Neuron (in vitro differentiated cells): ENCODE data around the gene WDPCP.
"Not testable (repeated sequence)": the region's sequence is repeated elsewhere in the genome, so short reads cannot be mapped to it uniquely, and the experiment has no call there.

Source experiments
- H2AFZ ChIP-seq: one replicate; pipeline ENCODE4 v1.6.1; 2013; ENCODE audit warnings: low read depth, mild to moderate bottlenecking, inconsistent platforms, low read length, moderate library complexity
- H3K27me3 ChIP-seq: one replicate; pipeline ENCODE4 v1.6.1; 2013; ENCODE audit warnings: low read length; ENCODE audit not compliant: insufficient read depth
- H3K36me3 ChIP-seq: one replicate; pipeline ENCODE4 v1.6.1; 2013; ENCODE audit warnings: low read length; ENCODE audit not compliant: insufficient read depth
- H3K4me1 ChIP-seq: one replicate; pipeline ENCODE4 v1.6.1; 2013; ENCODE audit warnings: low read length; ENCODE audit not compliant: insufficient read depth
- H3K4me3 ChIP-seq: 2 replicates; pipeline ENCODE4 v1.5.1; 2013; ENCODE audit warnings: mild to moderate bottlenecking, low read length, moderate library complexity
- H3K9me3 ChIP-seq: one replicate; pipeline ENCODE4 v1.6.1; 2013; ENCODE audit warnings: low read length

The WDPCP gene

DNA sequence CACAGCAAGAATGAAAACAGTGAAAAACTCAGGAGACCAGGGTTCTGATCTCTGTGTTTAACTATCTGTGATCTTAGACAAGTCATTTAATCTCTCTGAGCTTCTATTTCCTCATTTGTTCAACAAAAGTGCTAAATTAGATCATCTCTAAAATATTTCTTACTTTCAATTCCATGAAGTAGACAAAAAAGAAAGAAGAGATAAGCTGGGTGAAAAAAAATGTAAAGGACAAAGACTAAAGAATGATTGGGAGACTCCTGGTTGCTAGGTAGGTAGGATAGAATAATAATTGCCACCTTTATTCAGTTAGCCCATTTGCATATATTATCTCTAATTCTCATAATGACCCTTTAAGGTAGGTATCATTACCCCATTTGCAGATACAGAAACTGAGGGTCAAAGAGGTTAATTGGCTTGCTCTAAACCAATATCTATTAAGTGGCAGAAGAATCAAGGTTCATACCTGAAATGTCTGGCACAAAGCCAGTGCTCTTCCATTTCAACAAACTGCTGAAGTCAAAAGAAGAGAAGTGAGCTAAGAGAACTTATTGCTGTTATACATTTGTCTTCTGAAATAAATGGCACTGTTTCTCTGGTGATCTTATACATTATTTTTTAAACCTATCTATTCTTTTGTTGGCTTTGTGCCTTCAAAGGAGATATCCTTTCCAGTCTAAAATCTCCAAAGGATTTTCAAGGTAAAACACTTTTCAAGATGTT lies 395.9 kb downstream of the WDPCP start:
- Histone ChIP-seq H3K4me1 (no peaks in the 10 kb centered on the region), H3K36me3 (no peaks in the 10 kb centered on the region), H2AFZ (no peak overlapping the region), H3K27me3 (no peaks in the 10 kb centered on the region), H3K4me3 (no peak overlapping the region), H3K9me3 (peaks cover 1% of the 10 kb centered on the region)

GRCh38 chr2:63189026-63189425 lies 399.3 kb downstream of the WDPCP start:
- peaks cover 4% of the 10 kb centered on the region for H3K9me3 ChIP-seq
- no peaks in the 10 kb centered on the region for H3K36me3 ChIP-seq
- no peaks in the 10 kb centered on the region for H3K4me1 ChIP-seq
- H3K4me3 ChIP-seq, result no peak overlapping the region
- no peaks in the 10 kb centered on the region for H3K27me3 ChIP-seq
- H2AFZ ChIP-seq, result no peak overlapping the region

DNA sequence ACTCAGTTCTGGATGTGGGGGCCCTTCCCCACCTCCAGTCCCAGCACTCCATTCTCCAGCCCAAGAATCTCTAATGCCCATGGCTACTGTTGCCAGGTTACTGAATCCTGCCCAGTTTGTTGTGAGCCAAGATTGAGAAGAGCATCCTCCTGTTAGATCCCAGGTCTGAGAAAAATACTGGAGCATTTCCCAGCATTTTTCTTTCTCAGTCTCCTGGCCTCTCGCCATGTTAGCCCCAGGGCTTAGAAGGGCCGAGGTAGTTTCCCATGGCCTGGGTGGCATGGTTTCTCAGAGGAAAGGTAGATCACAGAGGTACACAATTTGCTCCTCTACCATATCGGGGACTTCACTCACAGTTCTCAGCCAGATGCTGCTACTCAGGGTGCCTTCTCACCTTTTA lies 401.9 kb downstream of the WDPCP start:
- Histone ChIP-seq H3K27me3 (no peaks in the 10 kb centered on the region), H2AFZ (no peak overlapping the region), H3K36me3 (no peaks in the 10 kb centered on the region), H3K4me3 (no peak overlapping the region), H3K4me1 (no peaks in the 10 kb centered on the region), H3K9me3 (peaks cover 4% of the 10 kb centered on the region)

DNA sequence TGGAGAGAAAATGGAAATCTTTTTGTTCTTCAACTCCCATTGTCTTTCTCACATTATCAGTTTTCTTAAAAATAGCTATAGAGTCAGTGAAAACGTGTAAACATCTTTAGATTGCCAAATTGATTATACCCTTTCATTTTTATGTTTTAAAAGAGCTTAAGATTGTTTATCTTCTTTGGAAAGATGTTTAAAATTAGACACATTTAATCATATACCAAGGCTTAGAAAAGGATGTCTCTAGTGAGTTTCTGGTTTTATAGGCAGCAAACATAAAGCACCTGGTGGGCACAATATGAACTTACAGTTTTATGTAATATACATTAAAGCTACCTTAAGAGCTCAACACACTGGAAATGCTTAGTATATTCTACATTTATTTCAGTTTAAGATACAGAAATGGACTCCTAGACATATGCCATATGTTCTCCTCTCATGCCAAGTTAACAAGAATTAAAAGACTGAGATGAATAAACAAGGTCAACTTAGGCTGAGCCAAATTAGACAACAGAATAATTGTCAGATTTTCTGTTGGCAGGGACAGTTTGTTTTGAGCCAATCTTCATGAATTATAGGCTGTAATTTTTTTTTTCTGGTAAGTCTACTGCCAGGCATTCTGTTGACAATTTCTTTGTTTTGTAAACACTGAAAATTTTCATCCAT lies 425.0 kb downstream of the WDPCP start:
- no peaks in the 10 kb centered on the region for H3K4me1 ChIP-seq
- no peaks in the 10 kb centered on the region for H3K27me3 ChIP-seq
- H3K36me3 ChIP-seq, result no peaks in the 10 kb centered on the region
- H2AFZ ChIP-seq, result no peak overlapping the region
- no peak overlapping the region for H3K4me3 ChIP-seq
- H3K9me3 ChIP-seq, result peaks cover 2% of the 10 kb centered on the region

DNA sequence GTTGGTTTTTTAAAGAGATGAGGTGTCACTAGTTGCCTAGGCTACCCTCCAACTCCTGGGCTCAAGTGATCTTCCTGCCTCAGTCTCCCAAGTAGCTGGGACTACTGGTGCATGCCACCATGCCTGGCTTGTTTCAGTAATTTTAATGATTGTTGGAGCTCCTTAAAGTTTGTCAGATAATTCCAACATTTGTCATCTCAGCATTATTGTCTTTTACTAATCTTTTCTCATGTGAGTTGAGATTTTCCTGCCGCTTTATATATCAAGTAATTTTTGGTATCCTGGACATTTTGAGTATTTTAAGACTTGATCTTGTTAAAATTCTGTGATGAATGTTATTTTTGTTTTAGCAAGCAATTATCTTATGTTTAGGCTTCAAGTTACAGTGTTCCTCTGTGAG lies 429.0 kb downstream of the WDPCP start:
- H3K4me3 ChIP-seq, result no peak overlapping the region
- no peaks in the 10 kb centered on the region for H3K4me1 ChIP-seq
- H3K27me3 ChIP-seq, result no peaks in the 10 kb centered on the region
- no peak overlapping the region for H2AFZ ChIP-seq
- no peaks in the 10 kb centered on the region for H3K36me3 ChIP-seq
- H3K9me3 ChIP-seq, result no peaks in the 10 kb centered on the region

- not testable (repeated sequence) for H2AFZ ChIP-seq
Measured at GRCh38 chr2:63136683-63137082, 451.6 kb downstream of the WDPCP start.

GRCh38 chr2:63132020-63132419 lies 456.3 kb downstream of the WDPCP start:
- Histone ChIP-seq H3K4me1 (no peaks in the 10 kb centered on the region), H2AFZ (no peak overlapping the region), H3K9me3 (no peaks in the 10 kb centered on the region), H3K36me3 (no peaks in the 10 kb centered on the region), H3K27me3 (no peaks in the 10 kb centered on the region), H3K4me3 (no peak overlapping the region)

More at GRCh38 chr2:63136683-63137082, 451.6 kb downstream of the WDPCP start:
- H3K4me1 ChIP-seq, H3K4me3 ChIP-seq, H3K9me3 ChIP-seq, H3K27me3 ChIP-seq, H3K36me3 ChIP-seq: not testable (repeated sequence)

GRCh38 chr2:63131196-63131595 lies 457.1 kb downstream of the WDPCP start:
- H3K27me3 ChIP-seq, result no peaks in the 10 kb centered on the region
- no peak overlapping the region for H2AFZ ChIP-seq
- no peaks in the 10 kb centered on the region for H3K4me1 ChIP-seq
- H3K36me3 ChIP-seq, result no peaks in the 10 kb centered on the region
- no peak overlapping the region for H3K4me3 ChIP-seq
- no peaks in the 10 kb centered on the region for H3K9me3 ChIP-seq

DNA sequence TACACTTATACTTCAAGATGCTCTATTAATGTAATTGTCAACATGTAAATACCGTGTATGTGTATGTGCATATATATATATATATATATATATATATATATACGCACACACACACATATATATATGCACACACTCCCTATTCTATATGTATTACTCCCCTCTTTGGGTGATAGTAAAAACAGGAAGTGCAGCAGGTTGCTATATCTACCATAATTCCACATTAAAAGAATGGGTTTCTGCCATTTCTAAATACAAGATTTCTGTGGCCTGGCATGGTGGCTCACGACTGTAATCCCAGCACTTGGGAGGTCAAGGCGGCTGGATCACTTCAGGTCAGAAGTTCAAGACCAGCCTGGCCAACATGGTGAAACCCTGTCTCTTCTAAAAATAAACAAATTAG lies 460.7 kb downstream of the WDPCP start:
- H3K9me3 ChIP-seq, result no peaks in the 10 kb centered on the region
- H3K4me1 ChIP-seq, result no peaks in the 10 kb centered on the region
- no peaks in the 10 kb centered on the region for H3K27me3 ChIP-seq
- no peak overlapping the region for H3K4me3 ChIP-seq
- H2AFZ ChIP-seq, result no peak overlapping the region
- no peaks in the 10 kb centered on the region for H3K36me3 ChIP-seq

DNA sequence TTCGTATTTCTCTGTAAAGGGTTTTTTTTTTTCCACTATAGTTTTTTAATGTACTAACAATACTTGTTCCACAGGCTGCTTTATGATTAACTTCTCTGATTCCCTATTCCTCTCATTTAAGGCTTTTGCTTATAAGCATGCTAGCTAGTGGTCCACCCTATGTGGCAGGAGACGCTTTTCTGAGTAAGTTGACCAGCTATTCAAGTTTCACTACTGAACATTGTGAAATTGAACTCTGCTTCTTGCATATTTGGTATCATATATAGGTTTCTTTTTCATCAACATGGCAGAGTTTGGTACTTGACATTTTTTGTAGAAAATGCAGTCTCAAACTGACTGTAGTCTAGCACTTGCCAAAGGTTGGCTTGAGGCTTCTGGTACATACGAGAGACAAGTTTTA lies 463.4 kb downstream of the WDPCP start:
- no peak overlapping the region for H2AFZ ChIP-seq
- no peak overlapping the region for H3K4me3 ChIP-seq
- H3K27me3 ChIP-seq, result no peaks in the 10 kb centered on the region
- H3K36me3 ChIP-seq, result no peaks in the 10 kb centered on the region
- no peaks in the 10 kb centered on the region for H3K4me1 ChIP-seq
- H3K9me3 ChIP-seq, result no peaks in the 10 kb centered on the region

- Histone ChIP-seq H2AFZ (no peak overlapping the region), H3K27me3 (no peaks in the 10 kb centered on the region), H3K4me1 (no peaks in the 10 kb centered on the region), H3K36me3 (no peaks in the 10 kb centered on the region), H3K4me3 (no peak overlapping the region), H3K9me3 (no peaks in the 10 kb centered on the region)
Measured at GRCh38 chr2:63124218-63124617, 464.1 kb downstream of the WDPCP start.

- Histone ChIP-seq H3K36me3 (no peaks in the 10 kb centered on the region), H3K27me3 (no peaks in the 10 kb centered on the region), H3K4me1 (no peaks in the 10 kb centered on the region), H2AFZ (no peak overlapping the region), H3K9me3 (no peaks in the 10 kb centered on the region), H3K4me3 (no peak overlapping the region)
Measured at GRCh38 chr2:63122921-63123320, 465.4 kb downstream of the WDPCP start.

GRCh38 chr2:63121055-63121834 lies 467.0 kb downstream of the WDPCP start:
- no peaks in the 10 kb centered on the region for H3K9me3 ChIP-seq
- H3K36me3 ChIP-seq, result no peaks in the 10 kb centered on the region
- H2AFZ ChIP-seq, result no peak overlapping the region
- H3K4me3 ChIP-seq, result no peak overlapping the region
- H3K4me1 ChIP-seq, result no peaks in the 10 kb centered on the region
- no peaks in the 10 kb centered on the region for H3K27me3 ChIP-seq
